Thyroid gland (tissue), 4 donors: ENCODE measurements around the gene SPATS2L. TPM values are rescaled to one million over a fixed set of nuclear protein-coding genes. Genes with fewer than 3 reads are reported as not detected.

Experiments
- DNase-seq, 2 donors: peaks; one replicate each; pipeline ENCODE4 v3.0.0-alpha.2; 2019
- H3K27ac ChIP-seq, 3 donors: fragments of 200-600 bp; sonication (generic); 1 replicate in 2 of 3; 2 replicates in 1 of 3; pipeline ENCODE4 v1.5.1; 2016 to 2019; ENCODE audit warnings: mild to moderate bottlenecking in 1 of 3, moderate library complexity in 1 of 3
- H3K27me3 ChIP-seq: fragments of 200-600 bp; sonication (generic); one replicate; pipeline ENCODE4 v1.5.1; 2019
- H3K36me3 ChIP-seq, 2 donors: fragments of 200-600 bp; sonication (generic); one replicate each; pipeline ENCODE4 v1.5.1; 2016 to 2019
- H3K4me1 ChIP-seq, 2 donors: fragments of 200-600 bp; sonication (generic); one replicate each; pipeline ENCODE4 v1.5.1; 2017 to 2019
- H3K4me3 ChIP-seq, 3 donors: fragments of 200-600 bp; sonication (generic); replicated peaks in 1 of 3; 1 replicate in 2 of 3; 2 replicates in 1 of 3; pipeline ENCODE4 v1.5.1; 2016; ENCODE audit warnings: mild to moderate bottlenecking in 1 of 3
- H3K9me3 ChIP-seq: fragments of 200-600 bp; sonication (generic); one replicate; pipeline ENCODE4 v1.5.1; 2017
- POLR2A ChIP-seq, 2 donors: fragments of 450-650 bp; IDR thresholded peaks; one replicate each; pipeline ENCODE4 v1.6.1; 2017; ENCODE audit warnings: antibody characterized with exemption in 2 of 2, mild to moderate bottlenecking in 2 of 2, moderate library complexity in 1 of 2
- WGBS, 2 donors: methylation state at CpG; one replicate each; pipeline ENCODE4 v1.1.5; 2017; 5-methylcytosine and 5-hydroxymethylcytosine counted together
- intact Hi-C: fragments of 100-400 bp; cut with DNase I; formaldehyde crosslinking; loops from one replicate; pipeline ENCODE4 v1.15.1; 2023
- total RNA-seq, 4 donors: library from RNA; depleted of rRNA; stranded (reverse); fragments of >200 nt; gene quantifications; one replicate each; pipeline ENCODE4 v1.2.3, GENCODE V29; 2016
- TF ChIP-seq, protein P1 (sequence below), 6 experiments: fragments of 200-600 bp in 3 of 6; fragments of 450-650 bp in 3 of 6; sonication (generic) in 3 of 6; IDR thresholded peaks; one replicate each; pipeline ENCODE4 v1.5.1; 2016 to 2019; ENCODE audit warnings: antibody characterized with exemption in 6 of 6, mild to moderate bottlenecking in 2 of 6, inconsistent platforms in 1 of 6, moderate library complexity in 1 of 6

Gene SPATS2L
- total RNA-seq, 4 donors from 2014 or later: 41.7 to 101 (median 73.3) TPM

DNA sequence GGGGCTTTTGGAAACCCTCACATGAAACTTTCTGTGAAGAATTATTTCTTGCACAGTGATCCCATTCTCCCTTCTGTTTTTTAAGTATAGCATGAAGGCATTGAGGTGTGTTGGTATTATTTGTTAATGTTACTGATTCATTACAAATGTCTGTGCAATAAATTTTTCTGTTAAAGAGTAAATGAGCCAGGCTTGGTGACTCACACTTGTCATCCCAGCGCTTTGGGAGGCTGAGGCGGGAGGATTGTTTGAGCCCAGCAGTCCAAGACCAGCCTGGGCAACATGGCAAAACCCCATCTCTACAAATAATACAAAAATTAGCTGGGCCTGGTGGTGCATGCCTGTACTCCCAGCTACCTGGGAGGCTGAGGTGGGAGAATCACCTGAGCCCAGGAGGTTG is 115.6 kb downstream of the SPATS2L start:
- Histone ChIP-seq H3K36me3 (peaks cover 6 to 17% of the 10 kb centered on the region in 2 donors), H3K27ac (no peak overlapping the region), H3K27me3 (no peaks in the 10 kb centered on the region), H3K4me1 (no peaks in the 10 kb centered on the region), H3K9me3 (no peaks in the 10 kb centered on the region), H3K4me3 (no peak overlapping the region)
- no peak for TF ChIP-seq POLR2A (IDR thresholded peaks at IDR 0.05)
- TF ChIP-seq, protein P1, sequence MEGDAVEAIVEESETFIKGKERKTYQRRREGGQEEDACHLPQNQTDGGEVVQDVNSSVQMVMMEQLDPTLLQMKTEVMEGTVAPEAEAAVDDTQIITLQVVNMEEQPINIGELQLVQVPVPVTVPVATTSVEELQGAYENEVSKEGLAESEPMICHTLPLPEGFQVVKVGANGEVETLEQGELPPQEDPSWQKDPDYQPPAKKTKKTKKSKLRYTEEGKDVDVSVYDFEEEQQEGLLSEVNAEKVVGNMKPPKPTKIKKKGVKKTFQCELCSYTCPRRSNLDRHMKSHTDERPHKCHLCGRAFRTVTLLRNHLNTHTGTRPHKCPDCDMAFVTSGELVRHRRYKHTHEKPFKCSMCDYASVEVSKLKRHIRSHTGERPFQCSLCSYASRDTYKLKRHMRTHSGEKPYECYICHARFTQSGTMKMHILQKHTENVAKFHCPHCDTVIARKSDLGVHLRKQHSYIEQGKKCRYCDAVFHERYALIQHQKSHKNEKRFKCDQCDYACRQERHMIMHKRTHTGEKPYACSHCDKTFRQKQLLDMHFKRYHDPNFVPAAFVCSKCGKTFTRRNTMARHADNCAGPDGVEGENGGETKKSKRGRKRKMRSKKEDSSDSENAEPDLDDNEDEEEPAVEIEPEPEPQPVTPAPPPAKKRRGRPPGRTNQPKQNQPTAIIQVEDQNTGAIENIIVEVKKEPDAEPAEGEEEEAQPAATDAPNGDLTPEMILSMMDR (IDR thresholded peaks at IDR 0.05): no peak
- intact Hi-C loops: no loop called here
- no peak for DNase-seq
- WGBS, 2 donors: 98 to 100% methylated on average over 2 of the region's 2 CpGs

DNA sequence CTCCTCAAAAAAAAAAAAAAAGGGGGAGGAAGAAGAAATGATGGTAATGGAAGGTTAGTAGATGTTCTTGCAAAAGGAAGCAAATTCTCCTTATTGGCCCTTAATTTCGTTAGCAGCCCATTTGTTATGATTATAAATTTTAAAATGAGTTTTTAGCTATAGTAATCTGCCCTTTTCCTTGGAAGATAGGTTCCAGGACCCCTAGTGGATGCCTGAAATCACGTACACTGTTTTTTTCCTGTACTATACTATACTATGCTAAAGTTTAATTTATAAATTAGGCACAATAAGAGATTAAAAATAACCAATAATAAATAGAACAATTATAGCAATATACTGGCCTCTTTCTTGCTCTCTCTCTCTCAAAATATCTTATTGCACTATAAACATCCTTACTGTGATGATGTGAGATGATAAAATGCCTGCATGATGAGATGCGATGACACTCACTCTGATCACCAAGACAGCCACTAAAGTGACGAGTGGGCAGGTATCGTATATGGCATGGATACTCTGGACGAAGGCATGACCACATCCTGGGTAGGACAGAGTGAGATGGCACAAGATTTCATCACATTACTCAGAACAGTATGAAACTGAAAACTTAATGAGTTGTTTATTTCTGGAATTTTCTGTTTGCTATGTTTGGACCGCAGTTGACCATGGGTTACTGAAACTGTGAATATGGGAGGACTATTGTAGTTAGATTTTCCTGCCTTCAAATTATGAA is 116.2 kb downstream of the SPATS2L start:
- Histone ChIP-seq H3K4me3 (no peak overlapping the region), H3K27ac (no peak overlapping the region), H3K4me1 (no peaks in the 10 kb centered on the region), H3K27me3 (no peaks in the 10 kb centered on the region), H3K9me3 (no peaks in the 10 kb centered on the region), H3K36me3 (peaks cover 6 to 17% of the 10 kb centered on the region in 2 donors)
- no peak for DNase-seq
- WGBS, 2 donors: 92 to 93% methylated on average over 7 of the region's 7 CpGs
- no peak for TF ChIP-seq POLR2A (IDR thresholded peaks at IDR 0.05)
- TF ChIP-seq, protein P1 (IDR thresholded peaks at IDR 0.05): no peak
- intact Hi-C loops: no loop called here

DNA sequence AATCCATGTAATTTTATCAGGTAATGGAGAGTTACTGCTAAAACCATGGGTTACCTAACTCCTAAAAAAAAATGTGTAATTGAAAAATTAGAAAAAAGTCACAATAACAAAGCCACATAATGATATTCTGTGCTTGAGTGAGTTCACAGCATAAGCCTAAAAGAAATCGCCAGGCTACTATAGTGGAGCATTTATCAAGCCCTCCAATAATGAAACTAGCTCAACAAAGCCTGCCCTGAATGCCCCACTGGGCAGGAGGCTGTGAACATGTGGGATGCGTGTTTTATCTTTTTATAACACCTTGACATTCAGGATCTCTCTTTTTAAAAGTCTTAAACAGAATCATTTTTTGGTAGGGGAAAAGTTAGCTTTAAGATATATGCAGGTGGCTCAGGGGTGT is 117.0 kb downstream of the SPATS2L start:
- Histone ChIP-seq H3K4me3 (no peak overlapping the region), H3K27me3 (no peaks in the 10 kb centered on the region), H3K27ac (no peak overlapping the region), H3K36me3 (peaks cover 6 to 17% of the 10 kb centered on the region in 2 donors), H3K9me3 (no peaks in the 10 kb centered on the region), H3K4me1 (no peaks in the 10 kb centered on the region)
- 94 to 95% methylated on average over 2 of the region's 2 CpGs for WGBS, 2 donors
- intact Hi-C loops: no loop called here
- TF ChIP-seq, protein P1 (IDR thresholded peaks at IDR 0.05): no peak
- no peak for TF ChIP-seq POLR2A (IDR thresholded peaks at IDR 0.05)
- DNase-seq: no peak

DNA sequence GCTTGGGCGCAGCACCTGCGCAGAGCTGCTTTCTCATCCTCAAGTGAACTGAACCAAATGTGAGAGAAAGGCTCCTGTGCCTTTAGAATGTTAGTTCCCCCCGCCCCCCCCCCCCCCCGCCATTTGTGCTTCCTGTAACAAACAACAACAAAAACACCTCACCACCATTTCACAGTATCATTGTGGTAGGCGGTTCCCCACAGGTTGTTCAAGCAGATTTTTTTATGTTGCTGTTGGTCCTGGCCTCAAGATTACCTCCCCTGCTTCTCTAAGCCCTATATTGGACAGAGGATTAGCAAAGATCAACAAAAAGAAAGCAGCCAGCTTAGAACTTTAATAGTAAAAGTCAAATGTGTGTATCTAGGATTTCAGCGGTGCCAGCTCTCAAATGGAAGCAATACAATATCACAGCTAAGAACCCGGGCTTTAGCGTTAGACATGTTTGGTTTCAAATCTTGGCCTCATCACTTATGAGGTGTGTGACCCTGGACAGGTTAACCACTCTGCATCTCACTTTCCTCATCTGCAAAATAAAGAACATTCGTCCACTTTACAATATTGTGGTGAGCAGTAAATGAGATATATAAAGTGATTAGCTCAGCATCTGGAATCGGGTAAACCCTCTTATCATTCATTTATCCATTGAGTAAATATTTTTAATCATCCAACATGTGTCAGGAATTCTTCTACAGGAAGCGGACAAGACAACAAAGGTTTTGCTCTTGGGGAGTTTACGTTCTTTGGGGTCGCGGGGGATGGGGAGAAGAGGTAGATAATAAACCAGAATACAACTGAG is 118.7 kb downstream of the SPATS2L start:
- intact Hi-C loops: no loop called here

More for the DNA sequence above, 118.7 kb downstream of the SPATS2L start:
- TF ChIP-seq POLR2A (IDR thresholded peaks at IDR 0.05): no peak
- TF ChIP-seq, protein P1 (IDR thresholded peaks at IDR 0.05): no peak
- no peaks in the 10 kb centered on the region for H3K9me3 ChIP-seq
- no peak for DNase-seq
- 87 to 89% methylated on average over 13 to 14 of the region's 14 CpGs for WGBS, 2 donors
- no peak overlapping the region for H3K4me3 ChIP-seq
- no peaks in the 10 kb centered on the region for H3K4me1 ChIP-seq
- H3K36me3 ChIP-seq: peaks cover 0 to 13% of the 10 kb centered on the region in 2 donors
- no peak overlapping the region for H3K27ac ChIP-seq
- no peaks in the 10 kb centered on the region for H3K27me3 ChIP-seq
